Measurements from ENCODE around the gene CLIP3.

The CLIP3 gene

DNA sequence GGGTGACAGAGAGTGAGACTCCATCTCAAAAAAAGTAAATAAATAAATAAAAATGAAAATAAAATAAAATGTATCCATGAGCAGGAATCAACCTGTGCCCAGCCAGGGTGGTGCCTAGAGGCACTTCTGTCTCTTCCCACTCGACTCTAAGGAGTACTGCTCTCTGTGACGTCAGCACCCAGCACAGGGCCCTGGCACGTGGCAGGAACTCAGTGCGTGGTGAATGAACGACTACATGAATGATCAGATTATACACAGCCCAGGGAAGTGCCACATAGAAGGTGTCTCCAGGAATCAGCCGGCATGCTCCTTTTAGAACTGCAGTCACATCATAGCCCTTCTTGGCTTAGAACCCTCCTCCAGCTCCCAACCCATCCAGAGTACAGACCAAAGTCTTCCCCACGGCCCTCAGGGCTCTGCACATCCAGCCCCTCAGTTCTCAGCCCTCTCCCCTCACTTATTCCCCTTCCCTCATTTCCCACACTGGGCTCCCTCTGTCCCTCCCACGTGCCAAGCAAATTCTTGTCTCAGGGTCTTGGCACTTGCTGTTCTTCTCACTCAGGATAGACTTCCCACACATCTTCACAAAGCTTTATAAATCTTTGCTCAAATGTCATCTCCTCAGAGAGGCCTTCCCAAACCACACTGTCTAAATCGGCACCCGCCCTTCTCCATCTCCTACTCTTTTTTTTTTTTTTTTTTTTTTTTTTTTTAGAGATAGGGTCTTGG is 4.2 kb downstream of the CLIP3 start:
- no peak overlapping the region for H2AFZ ChIP-seq (ENCODE audit: low read length)
- H3K36me3 ChIP-seq (replicated peaks in 1 of 2; ENCODE audit: control insufficient read depth in 2 of 2, insufficient read depth in 2 of 2, low read length in 2 of 2), result peaks cover 36 to 44% of the 10 kb centered on the region in 2 donors
- H3K4me2 ChIP-seq (ENCODE audit: insufficient read depth, low read length, poor library complexity, severe bottlenecking), result no peak overlapping the region
- H2BK15ac ChIP-seq (ENCODE audit: low read length), result no peak overlapping the region
- no peak overlapping the region for H2AK5ac ChIP-seq (ENCODE audit: low read depth, low read length)
- H3K9ac ChIP-seq (ENCODE audit: low read depth, low read length, poor library complexity), result no peak overlapping the region
- no peak overlapping the region for H3K27ac ChIP-seq (replicated peaks; ENCODE audit: low read length)
- H3K23ac ChIP-seq (ENCODE audit: low read depth, low read length, poor library complexity), result no peak overlapping the region
- no peak overlapping the region for H3K14ac ChIP-seq (ENCODE audit: low read length)
- H3K4ac ChIP-seq (ENCODE audit: low read length), result no peak overlapping the region
- H3K4me1 ChIP-seq (ENCODE audit: control insufficient read depth in 2 of 2, insufficient read depth in 1 of 2, low read depth in 1 of 2, low read length in 2 of 2), result peaks cover 4 to 7% of the 10 kb centered on the region in 2 donors
- no peaks in the 10 kb centered on the region for H3K27me3 ChIP-seq (ENCODE audit: control insufficient read depth in 3 of 3, insufficient read depth in 3 of 3, low read depth in 1 of 3, low read length in 3 of 3)
- H3K4me3 ChIP-seq (ENCODE audit: low read length in 2 of 2), result no peak overlapping the region
- no peak for DNase-seq (ENCODE audit: low spot score)
- H2BK5ac ChIP-seq (ENCODE audit: low read length), result peak overlapping the region; percentile 32
- peaks cover 0 to 2% of the 10 kb centered on the region in 2 donors for H3K9me3 ChIP-seq (replicated peaks in 1 of 2; ENCODE audit: control insufficient read depth in 2 of 2, insufficient read depth in 1 of 2, low read depth in 1 of 2, low read length in 2 of 2)
- no peak overlapping the region for H4K91ac ChIP-seq (ENCODE audit: low read depth, low read length, poor library complexity)
- no peak overlapping the region for H3K18ac ChIP-seq (ENCODE audit: low read length)
- peak overlapping the region; percentile 34 for H2BK12ac ChIP-seq (ENCODE audit: low read length)
- H2BK120ac ChIP-seq (ENCODE audit: low read depth, low read length), result no peak overlapping the region
- peaks cover 3% of the 10 kb centered on the region for H3K79me1 ChIP-seq (ENCODE audit: low read depth, low read length)
- H4K8ac ChIP-seq (ENCODE audit: low read depth, low read length), result no peak overlapping the region
- no CpG with 5 or more reads among the region's 10 CpGs for WGBS, 2 donors (ENCODE audit: extremely low coverage in 2 of 2, insufficient read length in 2 of 2, insufficient replicate concordance in 1 of 2)

DNA sequence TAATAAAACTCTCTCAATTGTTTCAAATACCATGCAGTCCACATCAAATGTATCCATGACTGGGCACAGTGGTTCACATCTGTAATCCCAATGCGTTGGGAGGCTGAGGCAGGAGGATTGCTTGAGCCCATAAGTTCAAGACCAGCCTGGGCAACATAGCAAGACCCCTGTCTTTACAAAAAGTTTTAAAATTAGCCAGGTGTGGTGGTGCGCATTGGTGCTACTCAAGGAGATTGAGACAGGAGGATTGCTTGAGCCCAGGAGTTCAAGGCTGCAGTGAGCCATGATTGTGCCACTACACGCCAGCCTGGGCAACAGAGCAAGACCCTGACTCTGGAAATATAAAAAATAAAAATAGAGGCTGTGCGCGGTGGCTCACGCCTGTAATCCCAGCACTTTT is 5.0 kb downstream of the CLIP3 start:
- peaks cover 0 to 4% of the 10 kb centered on the region in 2 donors for H3K4me1 ChIP-seq (ENCODE audit: control insufficient read depth in 2 of 2, insufficient read depth in 1 of 2, low read depth in 1 of 2, low read length in 2 of 2)

DNA sequence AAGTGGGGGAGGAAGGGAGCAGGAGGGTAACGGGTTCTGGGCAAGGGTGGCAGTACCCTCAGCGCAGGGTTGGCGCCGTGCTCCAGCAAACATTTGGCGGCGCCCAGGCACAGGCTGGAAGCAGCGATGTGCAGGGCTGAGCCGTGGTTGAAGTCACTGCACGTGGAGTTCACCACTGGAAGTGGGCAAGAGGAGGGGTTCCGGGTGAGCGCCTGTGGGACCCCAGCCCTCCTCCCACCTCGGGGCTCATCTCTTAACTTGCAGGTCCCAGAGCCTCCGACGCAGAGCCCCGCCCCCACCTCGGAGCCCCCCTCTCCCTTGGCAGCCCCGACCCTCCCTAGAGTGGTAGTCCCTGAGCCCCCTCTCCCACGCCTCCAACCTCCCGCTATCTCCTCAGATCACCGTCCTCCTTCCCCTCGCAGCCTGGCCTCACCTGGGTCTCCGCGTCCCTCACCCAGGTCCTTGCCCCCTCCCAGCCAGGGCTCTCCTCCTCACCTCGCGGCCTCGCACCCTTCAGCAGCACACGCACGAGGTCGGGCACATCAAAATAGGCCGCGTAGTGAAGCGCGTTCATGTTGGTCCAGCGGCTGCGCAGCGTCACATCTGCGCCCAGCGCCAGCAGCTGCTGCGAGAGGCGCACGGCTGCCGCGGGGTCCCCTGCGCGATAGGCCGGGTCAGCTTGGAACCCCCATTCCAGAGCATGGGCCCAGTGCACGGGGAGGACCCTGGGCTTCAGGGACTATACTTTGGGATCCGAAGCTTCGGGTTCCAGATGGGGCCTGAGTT is 6.4 kb downstream of the CLIP3 start:
- H3K9me3 ChIP-seq (replicated peaks in 1 of 2; ENCODE audit: control insufficient read depth in 2 of 2, insufficient read depth in 1 of 2, low read depth in 1 of 2, low read length in 2 of 2), result peaks cover 0 to 2% of the 10 kb centered on the region in 2 donors
- H3K18ac ChIP-seq (ENCODE audit: low read length), result no peak overlapping the region
- no peak overlapping the region for H3K14ac ChIP-seq (ENCODE audit: low read length)
- no peak overlapping the region for H4K91ac ChIP-seq (ENCODE audit: low read depth, low read length, poor library complexity)
- H3K9ac ChIP-seq (ENCODE audit: low read depth, low read length, poor library complexity), result peak overlapping the region; percentile 77
- H2BK120ac ChIP-seq (ENCODE audit: low read depth, low read length), result no peak overlapping the region
- no peak for DNase-seq (ENCODE audit: low spot score)
- H4K8ac ChIP-seq (ENCODE audit: low read depth, low read length), result no peak overlapping the region
- no peak overlapping the region for H3K4ac ChIP-seq (ENCODE audit: low read length)
- H3K79me1 ChIP-seq (ENCODE audit: low read depth, low read length), result peaks cover 3% of the 10 kb centered on the region
- no peak overlapping the region for H3K27ac ChIP-seq (replicated peaks; ENCODE audit: low read length)
- no peak overlapping the region for H2BK15ac ChIP-seq (ENCODE audit: low read length)
- H3K23ac ChIP-seq (ENCODE audit: low read depth, low read length, poor library complexity), result peak overlapping the region; percentile 80
- H2BK5ac ChIP-seq (ENCODE audit: low read length), result no peak overlapping the region
- H2AFZ ChIP-seq (ENCODE audit: low read length), result no peak overlapping the region
- WGBS, 2 donors (ENCODE audit: extremely low coverage in 2 of 2, insufficient read length in 2 of 2, insufficient replicate concordance in 1 of 2), result no CpG with 5 or more reads among the region's 49 CpGs
- no peak overlapping the region for H3K4me2 ChIP-seq (ENCODE audit: insufficient read depth, low read length, poor library complexity, severe bottlenecking)
- no peak overlapping the region for H2BK12ac ChIP-seq (ENCODE audit: low read length)
- no peak overlapping the region for H2AK5ac ChIP-seq (ENCODE audit: low read depth, low read length)
- no peaks in the 10 kb centered on the region for H3K27me3 ChIP-seq (ENCODE audit: control insufficient read depth in 3 of 3, insufficient read depth in 3 of 3, low read depth in 1 of 3, low read length in 3 of 3)
- H3K4me1 ChIP-seq (ENCODE audit: control insufficient read depth in 2 of 2, insufficient read depth in 1 of 2, low read depth in 1 of 2, low read length in 2 of 2), result peaks cover 0 to under 1% of the 10 kb centered on the region in 2 donors
- no peak overlapping the region for H3K4me3 ChIP-seq (ENCODE audit: low read length in 2 of 2)
- H3K36me3 ChIP-seq (replicated peaks in 1 of 2; ENCODE audit: control insufficient read depth in 2 of 2, insufficient read depth in 2 of 2, low read length in 2 of 2), result peaks cover 47 to 60% of the 10 kb centered on the region in 2 donors

More for the DNA sequence above, 5.0 kb downstream of the CLIP3 start:
- Histone ChIP-seq H2AFZ (ENCODE audit: low read length) (no peak overlapping the region), H2BK5ac (ENCODE audit: low read length) (no peak overlapping the region), H4K8ac (ENCODE audit: low read depth, low read length) (no peak overlapping the region), H2BK12ac (ENCODE audit: low read length) (no peak overlapping the region), H3K4me3 (ENCODE audit: low read length in 2 of 2) (no peak overlapping the region), H3K23ac (ENCODE audit: low read depth, low read length, poor library complexity) (no peak overlapping the region), H2AK5ac (ENCODE audit: low read depth, low read length) (no peak overlapping the region), H3K9ac (ENCODE audit: low read depth, low read length, poor library complexity) (no peak overlapping the region), H3K14ac (ENCODE audit: low read length) (no peak overlapping the region), H3K27ac (replicated peaks; ENCODE audit: low read length) (no peak overlapping the region), H3K27me3 (ENCODE audit: control insufficient read depth in 3 of 3, insufficient read depth in 3 of 3, low read depth in 1 of 3, low read length in 3 of 3) (no peaks in the 10 kb centered on the region), H3K9me3 (replicated peaks in 1 of 2; ENCODE audit: control insufficient read depth in 2 of 2, insufficient read depth in 1 of 2, low read depth in 1 of 2, low read length in 2 of 2) (peaks cover 0 to 2% of the 10 kb centered on the region in 2 donors), H4K91ac (ENCODE audit: low read depth, low read length, poor library complexity) (no peak overlapping the region), H3K4ac (ENCODE audit: low read length) (no peak overlapping the region), H2BK120ac (ENCODE audit: low read depth, low read length) (no peak overlapping the region), H3K79me1 (ENCODE audit: low read depth, low read length) (peaks cover 3% of the 10 kb centered on the region), H3K36me3 (replicated peaks in 1 of 2; ENCODE audit: control insufficient read depth in 2 of 2, insufficient read depth in 2 of 2, low read length in 2 of 2) (peaks cover 40 to 50% of the 10 kb centered on the region in 2 donors), H3K4me2 (ENCODE audit: insufficient read depth, low read length, poor library complexity, severe bottlenecking) (no peak overlapping the region), H3K18ac (ENCODE audit: low read length) (no peak overlapping the region), H2BK15ac (ENCODE audit: low read length) (no peak overlapping the region)
- WGBS, 2 donors (ENCODE audit: extremely low coverage in 2 of 2, insufficient read length in 2 of 2, insufficient replicate concordance in 1 of 2), result no CpG with 5 or more reads among the region's 6 CpGs
- DNase-seq (ENCODE audit: low spot score), result no peak

DNA sequence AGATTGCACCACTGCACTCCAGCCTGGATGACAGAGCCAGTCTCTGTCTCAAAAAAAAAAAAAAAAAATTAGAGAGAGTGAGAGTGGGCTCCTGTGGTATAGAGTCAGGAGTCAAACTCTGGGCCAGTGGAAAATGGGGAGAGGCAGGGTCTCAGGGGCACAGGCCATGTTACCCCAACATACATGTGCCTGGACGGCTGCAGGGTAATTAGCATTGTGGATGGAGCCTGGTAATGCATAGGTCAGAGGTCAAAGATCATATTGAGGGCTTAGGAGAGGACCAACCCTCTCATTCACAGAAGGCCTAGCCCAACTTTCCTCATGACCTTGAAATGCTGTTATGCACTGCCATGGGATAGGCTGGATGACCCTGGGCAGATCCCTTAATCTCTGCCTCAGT is 7.1 kb downstream of the CLIP3 start:
- Histone ChIP-seq H4K91ac (ENCODE audit: low read depth, low read length, poor library complexity) (no peak overlapping the region), H3K27ac (replicated peaks; ENCODE audit: low read length) (no peak overlapping the region), H3K4ac (ENCODE audit: low read length) (no peak overlapping the region), H2AK5ac (ENCODE audit: low read depth, low read length) (no peak overlapping the region), H3K18ac (ENCODE audit: low read length) (no peak overlapping the region), H4K8ac (ENCODE audit: low read depth, low read length) (no peak overlapping the region), H3K9me3 (replicated peaks in 1 of 2; ENCODE audit: control insufficient read depth in 2 of 2, insufficient read depth in 1 of 2, low read depth in 1 of 2, low read length in 2 of 2) (peaks cover 0 to 2% of the 10 kb centered on the region in 2 donors), H2AFZ (ENCODE audit: low read length) (no peak overlapping the region), H3K79me1 (ENCODE audit: low read depth, low read length) (peaks cover 2% of the 10 kb centered on the region), H3K27me3 (ENCODE audit: control insufficient read depth in 3 of 3, insufficient read depth in 3 of 3, low read depth in 1 of 3, low read length in 3 of 3) (no peaks in the 10 kb centered on the region), H3K4me3 (ENCODE audit: low read length in 2 of 2) (no peak overlapping the region), H3K9ac (ENCODE audit: low read depth, low read length, poor library complexity) (no peak overlapping the region), H3K4me2 (ENCODE audit: insufficient read depth, low read length, poor library complexity, severe bottlenecking) (no peak overlapping the region), H3K23ac (ENCODE audit: low read depth, low read length, poor library complexity) (no peak overlapping the region), H2BK12ac (ENCODE audit: low read length) (no peak overlapping the region), H2BK5ac (ENCODE audit: low read length) (no peak overlapping the region), H3K4me1 (ENCODE audit: control insufficient read depth in 2 of 2, insufficient read depth in 1 of 2, low read depth in 1 of 2, low read length in 2 of 2) (no peaks in the 10 kb centered on the region), H2BK120ac (ENCODE audit: low read depth, low read length) (no peak overlapping the region), H2BK15ac (ENCODE audit: low read length) (no peak overlapping the region), H3K36me3 (replicated peaks in 1 of 2; ENCODE audit: control insufficient read depth in 2 of 2, insufficient read depth in 2 of 2, low read length in 2 of 2) (peaks cover 50 to 66% of the 10 kb centered on the region in 2 donors), H3K14ac (ENCODE audit: low read length) (no peak overlapping the region)
- DNase-seq (ENCODE audit: low spot score), result no peak
- no CpG with 5 or more reads among the region's 1 CpG for WGBS, 2 donors (ENCODE audit: extremely low coverage in 2 of 2, insufficient read length in 2 of 2, insufficient replicate concordance in 1 of 2)

Data from neuronal stem cell (in vitro differentiated cells).